Myocyte (in vitro differentiated cells): Measurements from ENCODE around the gene PTRH1. TPM values are rescaled to one million over a fixed set of nuclear protein-coding genes. Genes with fewer than 3 reads are reported as not detected.

Experiments used
- DNase-seq: peaks from one replicate; pipeline ENCODE4 v3.0.0-alpha.2; 2012; ENCODE audit warnings: low read depth
- total RNA-seq: library from RNA; depleted of rRNA; stranded (reverse); fragments of >200 nt; gene quantifications from 2 replicates; pipeline ENCODE4 v1.2.3, GENCODE V29; 2014

The PTRH1 gene
- total RNA-seq, 1 donor from 2014 or later, result 35.6 TPM

- DNase-seq, result no peak
These were observed 51.2 kb downstream of the PTRH1 start for GRCh38 chr9:127664324-127664677.

Other genes with a start within 250 kb of the PTRH1 start
- gene STXBP1, start 103.4 kb downstream of the PTRH1 start, total RNA-seq, result 10.6 and 21.9 TPM in 2 replicates
- gene CFAP157, start 8.7 kb downstream of the PTRH1 start, total RNA-seq, result 0.13 and 0.21 TPM in 2 replicates
- 0.05 TPM in 1 of 2 replicates, not detected in the other for gene TTC16, start 416 bp upstream of the PTRH1 start, total RNA-seq
- gene TOR2A, start 19.6 kb upstream of the PTRH1 start, total RNA-seq, result 7.4 and 11.0 TPM in 2 replicates
- gene SH2D3C, start 63.0 kb upstream of the PTRH1 start, total RNA-seq, result 0.16 and 0.36 TPM in 2 replicates
- 71.1 and 84.0 TPM in 2 replicates for gene CDK9, start 70.4 kb upstream of the PTRH1 start, total RNA-seq
- 141 and 200 TPM in 2 replicates for gene FPGS, start 87.2 kb upstream of the PTRH1 start, total RNA-seq
- gene ENG, start 139.0 kb upstream of the PTRH1 start, total RNA-seq, result 10.5 and 12.5 TPM in 2 replicates
- 611 and 777 TPM in 2 replicates for gene AK1, start 162.0 kb upstream of the PTRH1 start, total RNA-seq
- 111 and 121 TPM in 2 replicates for gene ST6GALNAC6, start 183.9 kb upstream of the PTRH1 start, total RNA-seq
- gene ST6GALNAC4, start 201.4 kb upstream of the PTRH1 start, total RNA-seq, result 114 and 195 TPM in 2 replicates
- gene PIP5KL1, start 215.1 kb upstream of the PTRH1 start, total RNA-seq, result 0.36 and 1.5 TPM in 2 replicates
- 12.5 and 12.6 TPM in 2 replicates for gene DPM2, start 222.2 kb upstream of the PTRH1 start, total RNA-seq